GM12878 (cell line): ENCODE measurements around the gene HADHA.

Source experiments
- ASH2L ChIP-seq: fragments of 300-600, 200-600 bp; sonication (generic); IDR thresholded peaks from 2 replicates; pipeline ENCODE4 v1.6.1; 2017; ENCODE audit warnings: low read depth, mild to moderate bottlenecking, borderline replicate concordance
- BMI1 ChIP-seq: fragments of 450-650 bp; IDR thresholded peaks from 2 replicates; pipeline ENCODE4 v1.6.1; 2016; ENCODE audit warnings: mild to moderate bottlenecking, moderate library complexity, borderline replicate concordance
- CTCF ChIP-seq, 3 experiments: IDR thresholded peaks in 2 of 3; conservative IDR thresholded peaks in 1 of 3; 2 replicates each; pipeline ENCODE4 v1.5.1; 2011; ENCODE audit warnings: low read depth in 3 of 3, low read length in 3 of 3, mild to moderate bottlenecking in 3 of 3, control low read depth in 2 of 3, moderate library complexity in 2 of 3, inconsistent platforms in 1 of 3, mixed read lengths in 1 of 3; ENCODE audit not compliant: control insufficient read depth in 2 of 3, insufficient read depth in 1 of 3; ENCODE audit errors: extremely low read depth in 1 of 3
- JUNB ChIP-seq: IDR thresholded peaks from 2 replicates; pipeline ENCODE4 v1.6.1; 2016; ENCODE audit warnings: antibody characterized with exemption, mild to moderate bottlenecking
- KLF5 ChIP-seq: fragments of 450-650 bp; IDR thresholded peaks from 2 replicates; pipeline ENCODE4 v1.6.1; 2014; ENCODE audit warnings: mild to moderate bottlenecking; ENCODE audit not compliant: partially characterized antibody
- POLR2A ChIP-seq: IDR thresholded peaks from 2 replicates; pipeline ENCODE4 v1.6.1; 2011; ENCODE audit warnings: low read depth, mild to moderate bottlenecking, low read length
- RCOR1 ChIP-seq: conservative IDR thresholded peaks from 2 replicates; pipeline ENCODE4 v1.6.1; 2012; ENCODE audit warnings: low read depth, low read length, improper control_type of control experiment
- RFX5 ChIP-seq: IDR thresholded peaks from 2 replicates; pipeline ENCODE4 v1.6.1; 2011; ENCODE audit warnings: low read depth, low read length, improper control_type of control experiment
- TAF1 ChIP-seq: IDR thresholded peaks from 2 replicates; pipeline ENCODE4 v1.6.1; 2011; ENCODE audit warnings: mild to moderate bottlenecking, low read depth, low read length, borderline replicate concordance
- YBX1 ChIP-seq: fragments of 450-650 bp; IDR thresholded peaks from 2 replicates; pipeline ENCODE4 v1.6.1; 2016; ENCODE audit warnings: antibody characterized with exemption

GRCh38 chr2:26148501-26148900, 95.9 kb downstream of the HADHA start:
- no peak for TF ChIP-seq YBX1
- no peak for TF ChIP-seq CTCF (IDR thresholded peaks at IDR 0.05 in 2 of 3, conservative IDR thresholded peaks at IDR 0.05 in 1 of 3; ENCODE audit: control insufficient read depth in 2 of 3, extremely low read depth in 1 of 3, insufficient read depth in 1 of 3, low read depth in 3 of 3, low read length in 3 of 3)
- no peak for TF ChIP-seq JUNB
- no peak for TF ChIP-seq TAF1
- TF ChIP-seq RFX5 = no peak
- TF ChIP-seq RCOR1 = no peak
- no peak for TF ChIP-seq POLR2A
- TF ChIP-seq ASH2L = no peak
- TF ChIP-seq KLF5 = no peak
- TF ChIP-seq BMI1 = no peak
